DMS 273 treated with DMSO at 0.1 percent for 48 hours (cell line): ENCODE results near the gene FXR1.
"Not testable (repeated sequence)": the region's sequence is repeated elsewhere in the genome, so short reads cannot be mapped to it uniquely, and the experiment has no call there.

ENCODE experiments used
- DNase-seq: peaks from one replicate; lab custom pipeline; 2025; lab: John Stamatoyannopoulos, UW

Gene FXR1

DNA sequence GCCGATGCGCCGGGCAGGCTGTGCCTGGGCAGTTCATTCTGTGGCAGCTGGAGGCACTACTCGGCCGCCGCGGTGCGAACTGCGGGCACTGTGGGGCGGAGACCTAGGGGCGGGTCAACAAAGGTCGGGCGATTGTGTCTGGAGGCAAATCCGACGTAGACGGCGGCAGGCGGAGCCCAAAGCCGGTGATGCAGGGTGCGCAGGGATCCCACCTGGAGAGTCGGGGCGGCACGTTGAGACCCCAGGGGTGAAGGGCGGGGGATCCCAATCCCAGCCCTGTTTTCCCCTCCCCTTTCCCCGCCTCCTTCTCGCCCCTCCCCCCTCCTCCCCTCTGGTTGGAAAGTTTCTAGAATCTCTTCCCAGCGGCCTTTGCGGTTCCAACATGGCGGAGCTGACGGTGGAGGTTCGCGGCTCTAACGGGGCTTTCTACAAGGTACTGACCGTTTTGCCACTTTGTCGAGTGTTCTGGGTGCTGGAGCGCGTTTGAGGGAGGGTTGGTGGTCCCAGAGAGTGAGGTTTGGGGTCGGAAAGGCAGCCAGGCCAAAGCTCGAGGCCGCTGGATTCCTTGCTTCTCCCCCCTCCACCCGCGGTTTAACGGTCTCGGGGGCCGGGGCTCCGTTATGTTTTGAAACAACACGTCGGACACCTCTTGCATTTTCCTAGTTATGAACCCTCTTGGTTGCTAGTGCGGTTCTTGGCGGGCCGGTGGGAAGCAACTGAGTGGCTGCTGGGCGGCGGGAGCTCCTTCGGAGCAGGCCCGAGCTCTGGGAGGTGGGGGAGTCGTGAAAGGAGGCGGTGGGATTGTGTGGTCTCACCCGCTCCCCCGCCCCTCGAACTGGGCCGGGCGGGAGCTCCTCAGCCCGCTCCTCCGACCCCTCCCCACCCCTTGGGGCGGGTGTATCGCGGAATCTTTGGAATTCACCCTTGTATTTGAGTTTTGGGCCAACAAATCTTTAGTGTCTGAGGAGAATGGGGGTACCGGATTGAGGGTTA, at the start of gene FXR1:
Gene FXR1 (plus strand): TSS at position 367 of the 993 bp plus-strand sequence. CDS start 16 bp downstream, at position 383.
- DNase-seq, result peak; percentile 93

DNA sequence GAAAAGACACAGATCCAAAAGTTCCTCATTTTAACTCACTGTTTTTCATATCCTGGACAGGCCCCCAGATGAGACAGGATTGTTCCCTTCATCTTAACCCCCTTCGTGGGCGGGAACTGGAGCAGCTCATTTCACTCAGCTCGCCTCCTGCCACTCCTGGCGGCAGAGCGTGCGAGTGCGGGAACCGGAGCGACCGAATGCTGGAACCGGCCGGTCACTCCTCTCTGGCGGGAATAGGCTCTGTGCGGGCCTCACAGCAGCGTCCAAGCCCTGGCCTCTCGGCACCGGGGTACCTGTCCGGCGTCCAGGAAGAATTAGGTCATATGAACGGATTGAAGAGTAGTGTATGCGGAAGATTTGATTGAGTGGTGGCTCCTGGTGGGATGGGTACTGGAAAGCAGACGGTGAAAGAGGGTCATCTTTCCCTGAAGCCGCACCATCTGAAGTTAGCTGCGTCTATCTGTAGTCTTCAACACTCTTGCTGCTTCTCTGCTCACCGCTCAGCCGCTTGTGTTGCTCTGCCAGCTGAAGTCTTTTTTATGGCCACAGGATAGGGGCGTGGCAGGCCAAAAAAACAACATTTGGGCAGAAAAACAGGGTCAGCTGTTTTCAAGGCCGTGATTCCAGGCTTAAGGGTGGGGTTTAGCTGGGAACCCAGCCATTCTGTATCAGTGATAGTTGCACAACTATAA, 42.3 kb upstream of the FXR1 start:
- no peak for DNase-seq

GRCh38 chr3:180871901-180872300, 40.6 kb upstream of the FXR1 start:
- DNase-seq, result no peak

- DNase-seq, result not testable (repeated sequence)
Measured at GRCh38 chr3:180872430-180872829, 40.0 kb upstream of the FXR1 start.

DNA sequence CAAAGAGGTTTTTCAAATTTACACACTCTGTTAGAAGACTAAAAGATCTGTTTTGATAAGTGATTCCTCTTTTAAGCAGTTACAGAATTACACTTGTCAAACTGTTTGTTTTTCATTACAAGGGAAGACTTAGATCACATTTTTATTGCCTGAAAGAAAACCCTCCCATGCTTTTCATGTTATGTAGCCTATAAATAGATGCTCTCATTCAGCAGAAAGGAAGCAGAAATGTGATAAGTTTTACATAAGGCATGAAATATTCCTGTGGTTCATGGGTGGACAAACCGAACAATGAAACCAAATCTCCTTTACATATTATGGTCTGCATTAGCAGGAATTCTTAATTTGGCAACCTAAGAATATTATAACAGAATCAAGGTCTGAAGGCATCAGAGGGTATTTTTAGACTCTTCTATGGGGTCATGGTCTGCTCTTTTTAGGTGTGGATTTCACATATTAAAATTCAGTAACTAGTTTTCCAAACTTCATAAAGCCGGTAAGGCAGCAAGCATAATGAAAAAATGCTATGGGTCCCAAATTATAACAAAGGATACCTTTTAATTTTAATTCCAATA, 37.3 kb upstream of the FXR1 start:
- DNase-seq, result no peak

DNA sequence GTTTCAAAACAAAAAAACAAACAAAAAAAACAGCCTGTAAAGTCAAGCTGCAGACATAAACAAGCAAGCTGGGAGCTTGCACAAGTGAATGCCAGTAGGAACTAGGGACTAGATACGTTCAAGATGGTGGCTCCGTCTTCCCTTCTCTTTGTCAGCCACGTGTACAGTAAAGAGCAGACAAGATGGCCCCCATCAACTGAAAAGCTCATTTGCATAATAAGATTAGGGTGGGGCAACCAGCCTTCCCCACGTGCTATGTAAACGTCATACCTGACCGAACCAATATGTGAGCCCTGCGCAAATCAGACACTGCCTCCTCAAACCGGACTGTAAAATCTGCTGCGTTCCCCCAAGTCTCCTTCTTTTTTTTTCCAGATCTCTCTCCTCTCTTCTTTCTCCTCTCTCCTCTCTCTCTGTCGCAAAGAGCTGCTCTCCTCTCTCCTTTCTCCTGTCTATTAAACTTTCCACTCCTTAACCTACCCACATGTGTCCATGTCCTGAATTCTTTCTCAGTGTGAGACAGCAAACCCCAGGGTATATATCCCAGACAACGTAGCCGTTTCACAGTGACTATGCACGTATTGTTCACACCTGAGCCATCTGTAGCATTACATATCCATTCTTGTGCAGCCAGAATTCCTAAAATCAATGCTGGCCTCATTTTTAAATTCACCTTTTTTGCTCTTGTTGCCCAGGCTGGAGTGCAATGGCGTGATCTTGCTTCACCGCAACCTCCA, 31.2 kb upstream of the FXR1 start:
- DNase-seq, result no peak

DNA sequence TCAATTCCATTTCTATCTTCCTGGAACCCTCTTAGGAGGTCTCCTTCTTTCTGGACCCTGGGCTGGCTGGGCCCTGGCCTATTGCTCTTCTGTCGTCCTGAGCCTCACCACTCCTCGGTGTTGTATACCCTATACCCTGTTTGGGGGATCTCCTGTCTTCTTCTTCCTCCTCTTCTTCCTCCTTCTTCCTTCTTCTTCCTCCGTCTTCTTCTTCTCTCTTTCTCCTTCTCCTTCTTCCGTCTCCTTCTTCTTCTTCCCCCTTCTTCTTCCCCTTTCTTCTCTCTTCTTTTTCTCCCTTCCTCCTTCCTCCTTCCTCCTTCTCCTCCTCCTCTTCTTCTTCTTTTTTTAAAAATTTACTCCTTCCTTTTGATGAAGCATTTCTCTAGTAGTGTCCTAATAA, 30.4 kb upstream of the FXR1 start:
- no peak for DNase-seq

DNA sequence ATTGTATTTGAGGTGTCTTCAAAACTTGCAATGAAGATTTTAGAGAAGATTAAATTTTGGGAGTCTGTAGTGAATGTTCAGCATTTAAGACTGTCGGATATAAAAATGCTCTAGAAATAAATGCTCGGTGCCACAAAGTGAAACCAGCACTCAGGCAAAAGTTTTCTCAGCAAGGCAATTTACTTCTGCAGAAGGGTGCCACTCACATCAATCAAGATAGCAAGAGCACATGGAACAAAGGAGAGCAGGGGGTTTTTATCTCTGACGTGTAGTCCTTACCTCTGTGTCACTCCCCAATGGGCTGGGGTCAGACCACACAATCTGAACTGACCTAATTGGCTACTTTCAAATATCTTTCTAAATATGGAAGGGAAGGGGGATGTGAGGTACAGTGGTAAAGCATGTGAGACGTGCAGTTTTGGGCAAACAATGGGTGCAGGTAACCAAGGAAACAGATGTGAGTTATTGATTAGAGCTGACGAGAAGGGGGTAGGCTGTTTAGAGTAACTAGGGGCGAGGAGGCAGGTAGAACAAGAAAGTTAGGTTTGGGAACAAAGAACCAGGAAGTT, 23.4 kb upstream of the FXR1 start:
- DNase-seq, result no peak

DNA sequence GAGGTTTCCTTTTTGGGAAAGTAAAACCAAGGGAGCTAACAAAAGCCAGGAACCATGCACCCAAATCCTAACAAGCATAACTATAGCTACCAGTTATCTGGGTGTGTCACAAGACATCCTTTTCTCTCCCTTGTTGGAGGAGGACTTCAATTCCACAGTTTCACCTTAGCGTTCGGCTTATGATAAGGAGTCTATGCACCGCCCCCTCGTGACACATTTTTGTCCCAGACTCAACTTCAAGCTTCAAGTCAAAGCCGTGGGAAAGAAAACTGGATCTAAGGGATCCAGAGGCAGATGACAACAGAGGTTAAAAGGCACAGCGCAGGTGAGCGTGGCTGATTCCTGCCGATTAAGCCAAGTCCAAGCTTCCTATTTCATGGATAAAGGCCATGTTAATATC, 13.9 kb upstream of the FXR1 start:
- no peak for DNase-seq

GRCh38 chr3:180909369-180910127, 2.9 kb upstream of the FXR1 start:
- DNase-seq, result no peak

GRCh38 chr3:180910823-180911222, 1.6 kb upstream of the FXR1 start:
- no peak for DNase-seq

- DNase-seq, result no peak
Measured at GRCh38 chr3:180911876-180912303, 580 bp upstream of the FXR1 start.

GRCh38 chr3:180913581-180914404, 1.3 kb downstream of the FXR1 start:
- DNase-seq, result no peak

DNA sequence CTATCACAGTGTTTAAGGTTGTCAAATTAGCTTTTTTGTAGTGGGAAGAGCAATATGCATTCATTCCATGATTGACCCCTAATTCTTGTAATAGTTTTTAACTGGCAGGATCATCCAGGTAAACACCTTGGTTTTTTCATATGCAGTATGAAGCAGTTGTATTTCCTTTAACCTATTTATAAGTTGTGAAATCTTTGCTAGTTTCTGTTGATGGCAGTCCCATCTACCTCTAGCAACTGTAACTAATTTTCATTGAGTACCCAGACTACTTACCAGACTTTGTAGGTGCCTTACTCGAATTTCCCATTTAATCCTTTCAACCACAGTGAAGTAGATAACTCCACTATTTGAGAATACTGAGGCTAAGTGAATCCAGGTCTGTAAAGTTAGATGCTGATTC, 6.1 kb downstream of the FXR1 start:
- no peak for DNase-seq

DNA sequence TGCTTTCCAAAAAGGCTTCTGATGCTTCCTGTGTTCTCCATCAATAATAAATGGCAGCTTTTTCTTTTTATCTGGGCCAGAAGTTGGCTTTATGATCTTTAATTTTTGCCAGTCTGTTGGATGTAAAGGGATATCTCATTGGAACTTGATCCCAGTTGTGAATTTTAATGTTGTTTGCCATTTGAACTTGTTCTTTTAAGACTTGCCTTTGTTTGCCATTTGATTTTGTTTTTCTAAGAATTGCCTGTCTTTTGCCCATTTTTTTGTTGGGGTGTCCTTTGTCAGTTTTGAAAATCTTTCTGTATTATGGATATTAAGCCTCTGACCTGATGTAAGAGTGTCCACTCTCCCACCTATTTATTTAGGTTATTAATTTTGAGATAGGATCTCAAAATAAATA, 9.8 kb downstream of the FXR1 start:
- DNase-seq, result no peak

- no peak for DNase-seq
Measured at GRCh38 chr3:180923561-180923960, 11.1 kb downstream of the FXR1 start.

DNA sequence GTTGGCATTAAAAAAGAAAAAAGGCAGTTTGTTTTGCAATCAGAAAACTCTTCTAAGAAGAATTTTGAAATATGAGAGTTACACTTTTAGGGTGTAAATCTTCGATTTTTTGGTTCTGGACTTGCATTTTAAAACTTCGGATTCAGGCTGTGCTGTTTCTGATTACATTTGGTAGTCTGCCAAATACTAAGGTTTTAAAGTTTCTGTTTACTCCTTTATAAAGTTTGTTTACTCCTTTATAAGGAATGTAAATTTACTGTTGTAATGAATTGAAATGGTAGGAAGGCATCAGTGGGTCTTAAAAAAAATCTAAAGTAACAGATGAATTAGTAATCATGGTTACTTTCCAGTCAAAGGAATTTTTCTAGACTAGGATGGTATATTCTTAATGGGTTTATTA, 14.1 kb downstream of the FXR1 start:
- DNase-seq, result no peak

- no peak for DNase-seq
Measured at GRCh38 chr3:180929376-180929775, 16.9 kb downstream of the FXR1 start.

DNA sequence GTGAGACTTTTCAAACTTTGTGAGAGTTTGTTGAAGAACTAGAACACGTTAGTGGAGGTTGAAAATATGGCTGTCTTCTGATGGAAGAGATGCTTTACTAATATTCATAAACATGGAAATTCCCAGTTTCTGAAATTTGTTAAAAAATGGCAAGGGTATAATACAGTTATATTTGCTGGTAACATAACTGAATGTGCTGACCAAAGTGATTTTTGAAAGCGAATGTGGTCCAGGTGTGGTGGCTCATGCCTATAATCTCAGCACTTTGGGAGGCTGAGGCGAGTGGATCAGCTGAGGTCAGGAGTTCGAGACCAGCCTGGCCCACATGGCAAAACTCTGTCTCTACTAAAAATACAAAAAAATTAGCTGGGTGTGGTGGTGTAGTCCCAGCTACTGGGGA, 18.1 kb downstream of the FXR1 start:
- DNase-seq, result no peak

DNA sequence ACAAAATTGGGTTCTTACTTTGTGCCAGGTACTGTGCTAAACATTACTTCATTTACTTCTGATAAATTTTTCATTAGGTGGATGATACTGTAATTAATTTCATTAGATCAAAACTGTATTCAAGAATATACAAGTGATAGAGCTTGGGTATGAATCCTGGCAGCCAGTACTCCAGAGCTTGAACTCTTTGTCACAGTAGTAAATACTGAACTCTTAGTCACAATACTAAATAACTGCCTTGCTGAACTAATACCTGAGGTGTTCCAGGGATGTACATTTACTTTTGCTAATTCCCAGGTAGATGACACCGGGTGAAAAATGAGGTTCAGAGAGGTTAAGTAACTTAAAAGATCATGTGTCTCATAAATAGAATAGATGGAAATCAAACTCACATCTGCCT, 20.3 kb downstream of the FXR1 start:
- DNase-seq, result no peak
